Measurements from ENCODE around the gene MMP28.

The MMP28 gene

DNA sequence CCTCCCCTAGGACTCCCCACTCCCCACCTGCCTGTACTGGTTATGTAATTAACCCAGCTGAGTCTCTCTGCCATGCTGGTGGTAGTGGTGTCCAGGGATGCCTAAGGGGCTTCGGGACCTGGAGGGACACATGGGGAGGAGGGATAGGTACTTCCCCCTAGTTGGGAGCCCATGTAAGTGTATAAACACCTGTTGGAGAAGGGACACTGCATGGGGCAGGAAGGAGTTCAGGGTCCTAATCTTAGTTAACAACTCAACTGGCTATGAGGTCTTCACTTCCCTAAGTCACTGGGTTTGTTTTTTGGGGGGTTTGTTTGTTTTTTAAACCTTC is 62.7 kb downstream of the MMP28 start:
- Histone ChIP-seq H3K27ac (ENCODE audit: low read depth, low read length) (no peak overlapping the region), H3K4me2 (ENCODE audit: low read depth, low read length, poor library complexity, severe bottlenecking) (no peak overlapping the region), H3K9me3 (ENCODE audit: insufficient read depth, low read length) (no peaks in the 10 kb centered on the region), H3K9ac (ENCODE audit: low read length) (no peak overlapping the region), H3K9me2 (replicated peaks; ENCODE audit: insufficient read depth, low read length) (no peaks in the 10 kb centered on the region), H3F3A (ENCODE audit: insufficient read depth) (no peaks in the 10 kb centered on the region), H2AFZ (ENCODE audit: low read depth, low read length, severe bottlenecking) (no peak overlapping the region), H3K79me2 (ENCODE audit: insufficient read depth, low read length) (no peaks in the 10 kb centered on the region), H3K4me3 (ENCODE audit: insufficient read depth, low read length, poor library complexity, severe bottlenecking) (no peak overlapping the region), H3K36me3 (ENCODE audit: low read length) (no peaks in the 10 kb centered on the region), H3K27me3 (ENCODE audit: low read length) (no peaks in the 10 kb centered on the region), H4K20me1 (ENCODE audit: low read depth, low read length) (no peaks in the 10 kb centered on the region)
- TF ChIP-seq, protein P1, sequence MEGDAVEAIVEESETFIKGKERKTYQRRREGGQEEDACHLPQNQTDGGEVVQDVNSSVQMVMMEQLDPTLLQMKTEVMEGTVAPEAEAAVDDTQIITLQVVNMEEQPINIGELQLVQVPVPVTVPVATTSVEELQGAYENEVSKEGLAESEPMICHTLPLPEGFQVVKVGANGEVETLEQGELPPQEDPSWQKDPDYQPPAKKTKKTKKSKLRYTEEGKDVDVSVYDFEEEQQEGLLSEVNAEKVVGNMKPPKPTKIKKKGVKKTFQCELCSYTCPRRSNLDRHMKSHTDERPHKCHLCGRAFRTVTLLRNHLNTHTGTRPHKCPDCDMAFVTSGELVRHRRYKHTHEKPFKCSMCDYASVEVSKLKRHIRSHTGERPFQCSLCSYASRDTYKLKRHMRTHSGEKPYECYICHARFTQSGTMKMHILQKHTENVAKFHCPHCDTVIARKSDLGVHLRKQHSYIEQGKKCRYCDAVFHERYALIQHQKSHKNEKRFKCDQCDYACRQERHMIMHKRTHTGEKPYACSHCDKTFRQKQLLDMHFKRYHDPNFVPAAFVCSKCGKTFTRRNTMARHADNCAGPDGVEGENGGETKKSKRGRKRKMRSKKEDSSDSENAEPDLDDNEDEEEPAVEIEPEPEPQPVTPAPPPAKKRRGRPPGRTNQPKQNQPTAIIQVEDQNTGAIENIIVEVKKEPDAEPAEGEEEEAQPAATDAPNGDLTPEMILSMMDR (IDR thresholded peaks at IDR 0.05; ENCODE audit: insufficient read depth, low read length, poor library complexity, severe bottlenecking), result no peak
- TF ChIP-seq EZH2phosphoT487 (conservative IDR thresholded peaks at IDR 0.05; ENCODE audit: low read length), result no peak

DNA sequence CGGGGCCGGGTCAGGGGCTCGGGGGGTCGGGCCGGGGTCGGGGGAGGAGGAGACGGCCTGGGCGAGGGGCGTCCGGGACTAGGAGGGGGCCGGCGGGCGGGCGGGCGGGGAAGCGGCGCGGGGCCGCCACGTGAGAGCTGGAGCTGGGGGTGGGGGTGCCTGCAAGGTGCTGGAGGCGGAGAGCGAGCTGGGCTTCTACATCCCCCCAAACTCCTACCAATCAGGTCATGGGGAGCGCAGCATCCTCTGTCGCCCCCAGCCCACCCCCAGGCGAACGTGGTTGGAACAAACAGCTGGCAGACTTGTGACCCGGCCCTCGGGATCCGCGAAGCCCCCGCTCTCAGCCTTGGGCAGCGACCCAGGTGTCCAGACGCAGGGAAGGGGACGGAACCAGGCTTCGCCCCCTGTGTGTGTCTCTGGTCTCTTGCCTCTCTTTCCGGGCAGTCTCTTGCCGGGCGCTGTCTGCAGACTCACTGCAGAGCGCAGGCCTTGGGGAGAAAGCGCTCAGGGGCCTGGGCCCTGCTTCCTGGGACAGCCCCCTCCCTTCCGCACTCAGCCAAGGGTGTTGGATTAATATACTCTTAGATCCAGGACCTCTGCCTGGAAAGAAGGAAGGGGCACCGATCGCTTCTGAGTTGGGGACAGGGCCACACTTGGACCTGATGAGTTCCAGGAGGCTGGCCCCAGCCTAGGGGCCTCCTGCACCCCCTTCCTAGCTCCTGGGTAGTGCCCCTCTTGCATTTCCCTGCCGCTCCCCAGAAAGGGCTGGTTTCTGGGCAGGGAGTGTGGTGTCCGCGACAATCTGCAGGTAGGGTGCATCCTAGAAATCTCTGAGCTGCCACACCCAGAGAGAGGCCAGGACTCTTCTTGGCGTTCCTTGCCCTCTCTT is 63.3 kb downstream of the MMP28 start:
- Histone ChIP-seq H3K9ac (ENCODE audit: low read length) (peak overlapping the region; percentile 44; the same call in 1 of the 2 replicates), H3K36me3 (ENCODE audit: low read length) (no peaks in the 10 kb centered on the region), H3K9me3 (ENCODE audit: insufficient read depth, low read length) (no peaks in the 10 kb centered on the region), H3F3A (ENCODE audit: insufficient read depth) (no peaks in the 10 kb centered on the region), H2AFZ (ENCODE audit: low read depth, low read length, severe bottlenecking) (no peak overlapping the region), H3K4me3 (ENCODE audit: insufficient read depth, low read length, poor library complexity, severe bottlenecking) (peak overlapping the region; percentile 54), H3K79me2 (ENCODE audit: insufficient read depth, low read length) (no peaks in the 10 kb centered on the region), H3K9me2 (replicated peaks; ENCODE audit: insufficient read depth, low read length) (no peaks in the 10 kb centered on the region), H3K4me2 (ENCODE audit: low read depth, low read length, poor library complexity, severe bottlenecking) (peak overlapping the region; percentile 44), H3K27ac (ENCODE audit: low read depth, low read length) (no peak overlapping the region), H4K20me1 (ENCODE audit: low read depth, low read length) (no peaks in the 10 kb centered on the region), H3K27me3 (ENCODE audit: low read length) (no peaks in the 10 kb centered on the region)
- TF ChIP-seq, protein P1 (IDR thresholded peaks at IDR 0.05; ENCODE audit: insufficient read depth, low read length, poor library complexity, severe bottlenecking), result no peak
- TF ChIP-seq EZH2phosphoT487 (conservative IDR thresholded peaks at IDR 0.05; ENCODE audit: low read length), result no peak

DNA sequence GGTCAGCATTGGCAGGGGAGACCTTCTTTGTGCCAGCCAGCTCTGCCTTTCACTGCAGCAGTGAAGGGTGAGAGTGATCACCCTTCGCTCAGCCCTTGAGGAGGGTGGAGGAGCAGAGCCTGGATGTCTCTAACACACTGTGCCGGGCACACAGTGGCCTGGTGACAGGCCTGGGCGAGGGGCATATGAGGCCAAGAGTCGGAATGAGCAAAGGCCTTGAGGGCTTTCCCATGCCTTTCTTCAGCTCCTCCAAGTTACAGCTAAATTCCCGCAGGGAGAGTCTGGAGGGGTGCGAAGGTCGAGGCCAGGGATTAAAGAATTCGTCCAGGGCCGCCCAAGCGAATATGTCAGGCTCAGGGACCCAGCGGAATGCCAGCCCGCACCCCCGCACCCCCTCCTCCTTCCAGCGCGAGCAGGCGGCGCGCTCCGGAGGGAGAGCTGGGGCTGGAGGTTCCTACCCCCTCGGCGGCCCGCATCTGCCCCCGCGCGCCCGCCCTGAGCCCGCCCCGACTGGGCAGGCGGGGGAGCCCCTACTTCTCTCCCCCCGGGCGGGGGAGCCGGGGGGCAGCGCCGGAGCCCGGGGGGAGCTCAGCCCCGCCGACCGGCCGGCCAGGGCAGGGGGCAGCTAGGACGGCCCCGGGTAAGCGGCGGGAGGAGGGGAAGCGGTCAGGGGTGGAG is 64.1 kb downstream of the MMP28 start, which contains the start of gene RASL10B:
TSS of gene RASL10B (plus strand) at position 401 of the 678 bp plus-strand sequence. CDS start 3,546 bp downstream, outside the sequence.
- Histone ChIP-seq H3K4me3 (ENCODE audit: insufficient read depth, low read length, poor library complexity, severe bottlenecking) (peak within 1 kb of the TSS; percentile 54), H3K27me3 (ENCODE audit: low read length) (no peaks in the 10 kb centered on the region), H2AFZ (ENCODE audit: low read depth, low read length, severe bottlenecking) (peak within 1 kb of the TSS; percentile 1), H3K9me2 (replicated peaks; ENCODE audit: insufficient read depth, low read length) (no peaks in the 10 kb centered on the region), H3K4me2 (ENCODE audit: low read depth, low read length, poor library complexity, severe bottlenecking) (peak within 1 kb of the TSS; percentile 45), H3K9ac (ENCODE audit: low read length) (peak within 1 kb of the TSS; percentile 44), H3F3A (ENCODE audit: insufficient read depth) (no peaks in the 10 kb centered on the region), H3K27ac (ENCODE audit: low read depth, low read length) (no peak within 1 kb of the TSS), H3K36me3 (ENCODE audit: low read length) (no peaks in the 10 kb centered on the region), H3K79me2 (ENCODE audit: insufficient read depth, low read length) (no peaks in the 10 kb centered on the region), H3K9me3 (ENCODE audit: insufficient read depth, low read length) (no peaks in the 10 kb centered on the region), H4K20me1 (ENCODE audit: low read depth, low read length) (no peaks in the 10 kb centered on the region)
- TF ChIP-seq EZH2phosphoT487 (conservative IDR thresholded peaks at IDR 0.05; ENCODE audit: low read length), result no peak
- TF ChIP-seq, protein P1 (IDR thresholded peaks at IDR 0.05; ENCODE audit: insufficient read depth, low read length, poor library complexity, severe bottlenecking), result no peak
